GM21381 (cell line): ENCODE data around the gene SORCS2.

Experiments used
- ATAC-seq: cut with Tn5 transposase; IDR thresholded peaks from one replicate; pipeline ENCODE4 v1.9.1; 2021; ENCODE audit warnings: mild to moderate bottlenecking, moderate library complexity; ENCODE audit not compliant: unreplicated experiment

The SORCS2 gene

GRCh38 chr4:7774301-7775294 lies 582.3 kb downstream of the SORCS2 start:
- no peak for ATAC-seq

DNA sequence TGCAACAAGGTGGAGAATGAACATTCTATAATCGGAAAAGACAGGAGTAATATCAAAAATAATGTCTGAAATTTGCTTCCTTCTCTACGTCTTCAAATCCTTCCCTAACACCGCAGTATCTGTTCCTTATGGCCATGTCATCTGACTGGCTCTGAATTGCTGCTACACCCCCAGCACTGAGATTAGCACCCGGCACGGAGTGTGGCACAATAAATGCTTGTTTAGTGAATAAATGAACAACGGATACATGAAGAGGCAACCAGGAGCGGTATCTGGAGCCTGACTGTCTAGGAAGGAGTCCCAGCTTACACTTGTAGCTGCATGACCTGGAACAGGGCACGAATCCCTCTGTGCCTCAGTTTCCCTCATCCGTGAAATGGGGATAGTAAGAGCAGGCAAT lies 583.1 kb downstream of the SORCS2 start:
- ATAC-seq, result no peak

DNA sequence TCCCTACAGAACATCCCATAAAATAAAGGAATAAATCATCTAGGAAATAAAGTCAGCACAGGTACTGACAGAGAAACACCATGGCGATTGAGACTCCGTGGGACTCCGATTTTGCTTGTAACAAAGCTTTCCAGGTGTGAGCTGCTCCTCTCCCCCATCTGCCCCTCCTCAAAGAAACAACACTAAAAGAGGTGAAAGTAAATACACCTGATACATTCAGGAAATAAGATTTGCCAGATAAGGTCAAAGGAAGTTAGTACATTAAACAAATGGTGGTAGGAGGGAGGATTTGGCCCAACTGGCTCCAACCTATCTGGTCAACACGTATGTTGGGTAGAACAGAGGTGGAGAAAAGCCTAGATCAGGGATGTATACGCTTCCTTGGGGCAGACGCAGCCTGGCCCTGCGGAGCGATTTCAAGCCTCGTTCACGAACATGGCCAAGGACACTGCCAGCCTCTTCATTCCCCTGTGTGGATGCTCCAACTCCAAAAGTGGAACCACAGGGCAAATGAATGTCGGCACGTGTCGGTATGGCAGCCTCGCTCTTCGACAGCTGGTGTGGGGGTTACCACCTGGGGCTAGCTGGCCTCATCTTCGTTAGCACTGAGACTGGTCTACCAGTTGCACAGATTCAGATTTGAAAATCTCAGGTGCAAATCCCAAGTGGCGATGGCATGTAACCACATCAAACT lies 584.8 kb downstream of the SORCS2 start:
- ATAC-seq, result no peak

- no peak for ATAC-seq
Measured at GRCh38 chr4:7777871-7778509, 585.7 kb downstream of the SORCS2 start.

GRCh38 chr4:7778510-7779431 lies 586.4 kb downstream of the SORCS2 start:
- no peak for ATAC-seq

DNA sequence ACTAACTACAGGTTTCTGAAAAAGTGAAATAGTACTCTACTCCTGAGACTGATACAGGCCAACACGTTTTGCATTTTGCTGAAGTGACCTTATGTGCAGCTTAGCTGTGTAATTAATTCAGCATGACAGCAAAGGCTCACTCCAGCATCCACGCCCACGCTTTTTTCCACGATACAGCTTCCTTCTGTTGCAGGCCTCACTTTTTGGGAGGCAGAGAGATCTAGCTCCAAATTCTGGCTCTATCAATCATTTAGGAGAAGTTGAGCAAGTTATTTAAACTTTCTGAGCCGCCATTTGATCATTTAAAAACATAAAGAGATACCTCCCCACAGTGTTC lies 587.1 kb downstream of the SORCS2 start:
- no peak for ATAC-seq

- no peak for ATAC-seq
Measured at GRCh38 chr4:7780751-7781348, 588.5 kb downstream of the SORCS2 start.

- no peak for ATAC-seq
Measured at GRCh38 chr4:7781366-7781765, 589.0 kb downstream of the SORCS2 start.

DNA sequence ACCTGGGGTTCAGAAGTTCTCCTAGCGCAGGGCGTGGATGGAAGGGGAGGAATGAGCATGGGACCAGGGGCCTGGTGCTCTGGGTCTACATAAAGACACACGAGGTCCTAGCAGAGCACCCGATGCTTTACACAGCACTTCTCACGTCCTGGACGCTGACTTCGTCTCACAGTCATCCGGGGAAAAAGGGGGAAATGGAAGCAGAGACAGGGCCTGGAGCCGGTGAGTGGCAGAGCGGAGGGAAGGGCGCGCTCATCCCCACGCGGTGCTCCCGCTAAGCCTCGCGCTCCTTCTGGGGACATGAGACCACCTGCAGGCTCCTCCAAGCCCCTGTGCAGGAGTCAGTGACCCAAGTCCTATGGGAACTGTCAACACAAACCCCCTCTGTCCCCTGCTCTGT lies 589.7 kb downstream of the SORCS2 start:
- ATAC-seq, result no peak

- ATAC-seq, result no peak
Measured at GRCh38 chr4:7782783-7783182, 590.4 kb downstream of the SORCS2 start.

- no peak for ATAC-seq
Measured at GRCh38 chr4:7783541-7783940, 591.2 kb downstream of the SORCS2 start.

GRCh38 chr4:7784131-7784870 lies 592.0 kb downstream of the SORCS2 start:
- no peak for ATAC-seq

DNA sequence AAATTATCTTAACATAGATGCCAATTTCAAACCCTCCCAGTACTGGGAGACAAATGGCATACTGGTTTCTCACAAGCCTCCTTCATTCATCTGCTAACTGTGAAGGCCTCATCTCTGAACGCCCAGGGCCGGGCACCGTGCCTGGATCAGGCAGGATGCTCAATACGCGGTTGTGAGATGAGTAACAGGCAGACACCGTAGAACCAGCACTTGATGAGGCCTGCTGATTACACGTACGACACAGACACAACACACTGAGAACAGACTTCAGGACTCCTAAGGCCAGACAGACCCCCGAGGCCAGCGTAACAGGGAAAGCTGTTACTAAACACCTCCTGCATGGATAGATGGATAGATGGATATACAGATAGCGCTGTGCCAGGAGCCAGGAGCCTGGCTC lies 592.7 kb downstream of the SORCS2 start:
- ATAC-seq, result no peak

- ATAC-seq, result no peak
Measured at GRCh38 chr4:7786040-7786439, 593.7 kb downstream of the SORCS2 start.

DNA sequence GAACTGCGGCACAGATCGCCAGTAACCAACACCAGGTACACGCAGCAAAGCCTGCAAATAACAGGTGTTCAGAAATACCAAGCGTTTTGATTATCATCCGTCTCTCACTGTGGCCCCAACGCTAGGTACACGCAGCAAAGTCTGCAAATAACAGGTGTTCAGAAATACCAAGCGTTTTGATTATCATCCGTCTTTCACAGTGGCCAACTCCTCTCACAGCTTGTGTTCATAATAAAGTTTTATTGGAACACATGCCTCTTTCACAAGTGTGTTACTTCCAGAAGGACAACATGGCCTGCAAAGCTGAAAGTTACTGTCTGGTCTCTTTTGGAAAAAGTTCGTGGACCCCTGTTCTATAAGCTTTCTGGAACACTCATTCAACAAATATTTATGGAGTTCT lies 594.2 kb downstream of the SORCS2 start:
- ATAC-seq, result no peak

GRCh38 chr4:7787067-7787466 lies 594.7 kb downstream of the SORCS2 start:
- ATAC-seq, result no peak

DNA sequence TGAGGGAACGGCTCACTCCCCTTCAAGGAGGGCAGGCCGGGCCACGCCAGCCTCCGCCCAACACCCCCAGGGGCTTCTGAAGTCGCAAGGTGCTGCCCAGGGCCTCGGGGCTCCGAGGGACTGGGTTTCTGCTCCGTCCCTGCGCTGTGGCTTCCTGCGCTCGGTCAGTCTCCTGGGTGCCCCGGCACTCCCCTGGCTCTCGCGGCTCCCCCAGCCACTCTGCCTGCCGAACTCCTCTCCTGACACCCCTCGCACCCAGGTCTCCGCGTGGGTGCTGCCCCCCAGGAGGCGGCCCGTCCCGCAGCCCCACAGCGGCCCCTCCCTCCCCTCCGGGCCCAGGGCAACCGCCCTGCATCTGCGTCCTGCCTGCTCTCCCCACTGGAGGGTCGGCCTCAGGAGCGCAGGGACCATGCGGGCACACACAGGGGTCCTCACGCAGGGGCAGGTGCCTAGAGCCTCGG lies 595.4 kb downstream of the SORCS2 start:
- no peak for ATAC-seq

- no peak for ATAC-seq
Measured at GRCh38 chr4:7788193-7788592, 595.9 kb downstream of the SORCS2 start.

DNA sequence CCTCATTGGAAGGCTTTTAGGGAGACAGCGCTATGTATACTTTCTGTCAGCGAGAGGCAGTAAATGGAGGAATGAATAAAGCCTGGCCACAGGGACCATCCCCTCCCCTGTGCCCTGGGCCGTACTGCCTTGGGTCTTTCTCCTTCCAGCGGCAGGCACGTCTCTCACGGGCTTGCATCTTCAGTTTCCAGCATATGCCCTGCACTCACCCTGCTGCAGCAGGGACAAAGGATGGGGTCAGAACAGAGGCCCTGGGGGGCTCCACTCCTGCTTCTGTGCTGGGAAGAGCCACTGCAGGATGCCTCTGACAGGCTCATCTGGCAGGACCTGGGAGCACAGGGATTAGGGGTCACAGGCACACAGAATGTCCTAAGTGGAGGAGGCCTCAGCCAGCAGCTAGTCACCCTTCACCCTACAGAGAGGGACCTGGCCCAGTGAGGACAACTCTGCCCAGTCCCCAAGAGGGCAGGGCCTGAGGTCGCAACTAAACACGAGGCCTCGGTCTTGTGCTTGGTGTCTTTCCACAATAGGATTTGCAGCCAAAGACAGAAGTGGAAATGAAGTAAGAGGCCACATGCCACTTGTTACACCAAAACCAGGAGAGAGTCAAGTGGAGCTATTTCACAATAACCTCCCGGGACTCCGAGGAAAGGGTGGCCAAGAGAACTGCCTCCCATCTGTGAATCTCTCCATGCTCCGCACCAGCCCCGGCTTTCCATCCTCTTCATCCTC lies 596.5 kb downstream of the SORCS2 start:
- ATAC-seq, result no peak
